GM19351 (cell line): Measurements from ENCODE around the gene LRRC23.
"Not testable (repeated sequence)": the region's sequence is repeated elsewhere in the genome, so short reads cannot be mapped to it uniquely, and the experiment has no call there.

Experiments
- ATAC-seq: cut with Tn5 transposase; IDR thresholded peaks from one replicate; pipeline ENCODE4 v1.9.1; 2021; ENCODE audit warnings: mild to moderate bottlenecking, moderate library complexity; ENCODE audit not compliant: unreplicated experiment

LRRC23 gene

GRCh38 chr12:6899837-6900519 lies 4.6 kb upstream of the LRRC23 start:
- ATAC-seq, result no peak

GRCh38 chr12:6902448-6902847 lies 2.2 kb upstream of the LRRC23 start:
- no peak for ATAC-seq

- no peak for ATAC-seq
Measured at GRCh38 chr12:6903722-6904121, 900 bp upstream of the LRRC23 start.

GRCh38 chr12:6905414-6906040 lies 905 bp downstream of the LRRC23 start:
- ATAC-seq, result no peak

- not testable (repeated sequence) for ATAC-seq
Measured at GRCh38 chr12:6908141-6908540, 3.5 kb downstream of the LRRC23 start.

GRCh38 chr12:6909421-6910145 lies 5.0 kb downstream of the LRRC23 start:
- ATAC-seq, result no peak

GRCh38 chr12:6912164-6912935 lies 7.7 kb downstream of the LRRC23 start:
- ATAC-seq, result no peak

GRCh38 chr12:6914246-6914946 lies 9.8 kb downstream of the LRRC23 start, which contains the start of gene ENO2:
ENO2 (plus strand) TSS chr12:6914580; CDS start chr12:6915833, 1,253 bp downstream.
- ATAC-seq, result peak; percentile 77

GRCh38 chr12:6914947-6915788 lies 10.5 kb downstream of the LRRC23 start:
- ATAC-seq, result no peak

- ATAC-seq, result no peak
Measured at GRCh38 chr12:6915789-6916285, 11.2 kb downstream of the LRRC23 start.

GRCh38 chr12:6916426-6917200 lies 12.0 kb downstream of the LRRC23 start:
- ATAC-seq, result no peak

GRCh38 chr12:6917491-6918231 lies 13.0 kb downstream of the LRRC23 start:
- ATAC-seq, result no peak

GRCh38 chr12:6919588-6919987 lies 15.0 kb downstream of the LRRC23 start:
- ATAC-seq, result no peak

- ATAC-seq, result no peak
Measured at GRCh38 chr12:6921539-6921938, 16.9 kb downstream of the LRRC23 start.

- ATAC-seq, result no peak
Measured at GRCh38 chr12:6921996-6922946, 17.6 kb downstream of the LRRC23 start.

- ATAC-seq, result no peak
Measured at GRCh38 chr12:6923003-6923732, 18.5 kb downstream of the LRRC23 start.
